ENCODE results near the gene SHISA6.

- TF ChIP-seq CTCF (IDR thresholded peaks at IDR 0.05) (no peak), EZH2 (IDR thresholded peaks at IDR 0.05; ENCODE audit: borderline replicate concordance, insufficient read depth, low read depth, low read length, poor library complexity, severe bottlenecking) (no peak)
Measured at GRCh38 chr17:11612956-11613355, 371.9 kb downstream of the SHISA6 start.

Data from B cell (primary cell).